HG03103 (cell line): ENCODE measurements around the gene CDK17.
"Not testable (repeated sequence)": the region's sequence is repeated elsewhere in the genome, so short reads cannot be mapped to it uniquely, and the experiment has no call there.

Source experiments
- ATAC-seq: cut with Tn5 transposase; IDR thresholded peaks from one replicate; pipeline ENCODE4 v1.9.1; 2021; ENCODE audit warnings: low read depth; ENCODE audit not compliant: unreplicated experiment

Gene CDK17

GRCh38 chr12:96399919-96400630 lies at the start of gene CDK17:
CDK17 (minus strand) TSS chr12:96400439; CDS start chr12:96334836, 65,603 bp downstream.
- peak; percentile 42 for ATAC-seq

GRCh38 chr12:96448300-96448699 lies 48.1 kb upstream of the CDK17 start:
- no peak for ATAC-seq

GRCh38 chr12:96447256-96447655 lies 47.0 kb upstream of the CDK17 start:
- no peak for ATAC-seq

GRCh38 chr12:96445691-96446583 lies 45.7 kb upstream of the CDK17 start:
- peak; percentile 99 for ATAC-seq

GRCh38 chr12:96444399-96444798 lies 44.2 kb upstream of the CDK17 start:
- ATAC-seq: no peak

- no peak for ATAC-seq
Measured at GRCh38 chr12:96442906-96443305, 42.7 kb upstream of the CDK17 start.

GRCh38 chr12:96441816-96442215 lies 41.6 kb upstream of the CDK17 start:
- ATAC-seq: no peak

- no peak for ATAC-seq
Measured at GRCh38 chr12:96438330-96438729, 38.1 kb upstream of the CDK17 start.

- no peak for ATAC-seq
Measured at GRCh38 chr12:96437171-96437445, 36.9 kb upstream of the CDK17 start.

- ATAC-seq: no peak
Measured at GRCh38 chr12:96436366-96437170, 36.3 kb upstream of the CDK17 start.

GRCh38 chr12:96434107-96434506 lies 33.9 kb upstream of the CDK17 start:
- ATAC-seq: peak; percentile 74

GRCh38 chr12:96432496-96433321 lies 32.5 kb upstream of the CDK17 start:
- not testable (repeated sequence) for ATAC-seq

GRCh38 chr12:96431067-96431466 lies 30.8 kb upstream of the CDK17 start:
- ATAC-seq: no peak

GRCh38 chr12:96427269-96427729 lies 27.1 kb upstream of the CDK17 start:
- no peak for ATAC-seq

GRCh38 chr12:96425951-96426350 lies 25.7 kb upstream of the CDK17 start:
- ATAC-seq: no peak

GRCh38 chr12:96425321-96425720 lies 25.1 kb upstream of the CDK17 start:
- no peak for ATAC-seq

GRCh38 chr12:96424601-96425000 lies 24.4 kb upstream of the CDK17 start:
- ATAC-seq: no peak

GRCh38 chr12:96422192-96422591 lies 22.0 kb upstream of the CDK17 start:
- ATAC-seq: no peak

GRCh38 chr12:96421014-96421413 lies 20.8 kb upstream of the CDK17 start:
- ATAC-seq: no peak

GRCh38 chr12:96420277-96420835 lies 20.1 kb upstream of the CDK17 start:
- no peak for ATAC-seq
